ENCODE measurements around the gene PIPOX. TPM values are rescaled to one million over a fixed set of nuclear protein-coding genes. Genes with fewer than 3 reads are reported as not detected.
"Not testable (repeated sequence)": the region's sequence is repeated elsewhere in the genome, so short reads cannot be mapped to it uniquely, and the experiment has no call there.

The PIPOX gene
- polyA plus RNA-seq, 1 donor = 0.74 TPM

DNA sequence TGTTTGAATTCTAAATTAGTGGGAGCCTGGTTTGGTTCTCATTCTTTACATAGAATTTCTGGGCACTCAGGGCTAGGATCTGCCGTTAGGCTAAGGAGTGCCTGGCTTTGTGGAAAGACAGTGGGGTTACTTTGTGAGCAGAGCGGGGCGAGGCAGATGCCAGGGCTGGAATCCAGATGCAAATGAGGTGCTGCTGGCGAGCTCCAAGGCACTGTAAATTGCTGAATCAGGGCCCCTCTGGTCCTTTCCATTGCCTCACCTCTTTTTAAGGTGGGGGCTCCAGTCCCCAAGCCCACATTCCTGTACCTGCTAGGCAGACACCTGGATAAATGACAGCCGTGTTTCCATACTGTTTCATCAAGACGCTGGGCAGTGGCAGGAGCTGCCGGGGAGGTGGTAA, 33.8 kb downstream of the PIPOX start:
- DNase-seq = no peak

- no peak for DNase-seq
Measured at GRCh38 chr17:29077320-29077719, 34.4 kb downstream of the PIPOX start.

DNA sequence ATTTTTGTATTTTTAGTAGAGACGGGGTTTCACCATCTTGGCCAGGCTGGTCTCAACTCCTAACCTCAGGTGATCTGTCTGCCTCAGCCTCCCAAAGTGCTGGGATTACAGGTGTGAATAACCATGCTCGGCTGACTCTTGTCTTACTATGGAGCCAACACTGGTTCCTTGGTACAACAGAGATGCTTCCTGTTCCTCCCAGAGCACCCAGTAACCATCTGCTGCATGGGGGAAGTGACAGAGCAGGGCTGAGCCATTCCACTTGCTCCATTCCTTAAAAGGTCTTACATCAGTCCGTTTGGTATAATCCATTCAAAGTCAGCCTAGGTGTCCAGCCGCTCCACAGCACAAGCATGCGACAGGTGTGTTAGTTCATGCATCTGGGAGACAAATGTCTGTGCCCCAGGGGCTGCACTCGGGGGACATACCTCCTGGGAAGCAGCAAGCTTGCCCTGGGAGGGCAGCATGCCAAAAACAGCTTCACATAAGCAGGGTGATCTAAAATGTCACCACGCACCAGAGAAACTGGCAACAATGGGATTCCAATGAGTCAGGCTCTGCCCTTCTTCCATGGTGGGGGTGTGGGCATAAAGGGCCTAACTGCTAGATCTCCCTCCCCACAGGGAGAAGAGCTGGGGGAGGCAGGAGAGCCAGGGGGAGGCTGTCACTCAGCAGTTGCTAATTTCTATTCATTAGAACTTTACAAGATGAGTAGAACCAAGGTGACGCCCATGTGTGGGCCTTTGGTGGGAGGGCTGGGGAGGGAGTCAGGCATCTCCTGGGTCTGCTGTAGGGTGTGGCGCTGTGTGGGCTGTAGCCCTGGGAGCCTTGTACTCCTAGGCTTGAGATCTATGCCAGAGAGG, 35.5 kb downstream of the PIPOX start:
- DNase-seq = no peak

- DNase-seq = no peak
Measured at GRCh38 chr17:29079433-29079832, 36.5 kb downstream of the PIPOX start.

GRCh38 chr17:29079887-29080286, 36.9 kb downstream of the PIPOX start:
- DNase-seq = no peak

- no peak for DNase-seq
Measured at GRCh38 chr17:29080323-29080722, 37.4 kb downstream of the PIPOX start.

- DNase-seq = no peak
Measured at GRCh38 chr17:29080965-29081364, 38.0 kb downstream of the PIPOX start.

DNA sequence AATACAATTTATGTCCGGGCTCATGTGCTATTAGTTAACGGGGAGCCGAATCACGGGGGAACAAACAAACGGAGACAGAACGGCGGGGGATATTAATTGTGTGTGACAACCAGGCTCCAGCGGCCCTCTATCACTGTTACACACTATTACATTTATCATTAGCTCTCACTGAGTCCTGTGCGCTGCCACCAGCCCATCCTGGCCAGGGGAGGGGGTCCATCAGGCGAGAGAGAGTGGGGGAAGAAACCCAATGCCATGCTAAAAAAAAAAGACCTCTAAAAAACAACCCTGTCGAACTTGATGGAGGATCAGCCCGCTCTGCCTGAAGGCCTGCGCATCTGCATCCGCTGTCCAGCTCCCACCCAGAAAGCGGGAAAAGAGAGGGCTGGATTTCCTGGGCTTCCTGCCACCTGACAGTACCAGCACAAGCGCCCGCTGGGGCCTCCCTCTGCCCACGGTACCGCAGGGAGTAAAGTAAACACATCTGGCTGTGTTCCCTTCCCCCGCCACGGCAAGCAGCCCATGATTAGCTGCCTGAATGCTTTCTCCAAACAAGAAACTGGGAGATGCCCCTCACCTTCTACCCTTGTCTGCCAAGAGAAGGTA, 41.7 kb downstream of the PIPOX start:
- DNase-seq = no peak

DNA sequence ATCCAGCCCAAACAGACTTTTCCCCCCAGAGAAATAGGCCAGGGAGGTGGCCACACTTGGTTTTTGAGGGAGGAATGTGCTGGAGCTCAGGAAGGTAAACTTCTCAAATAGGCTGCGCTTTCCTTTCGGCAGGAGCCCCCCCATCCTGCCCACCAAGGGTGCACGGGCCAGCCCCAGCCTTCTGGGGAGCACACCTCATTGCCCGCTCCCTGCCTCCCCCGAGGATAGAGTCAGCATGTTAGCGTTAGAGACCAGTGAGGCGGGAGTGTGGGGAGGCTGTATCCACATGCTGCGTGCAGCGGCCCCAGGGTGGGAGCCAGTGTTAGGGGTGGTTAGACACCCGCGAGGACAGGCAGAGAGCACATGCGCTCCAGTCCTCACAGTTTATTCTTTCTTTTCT, 42.3 kb downstream of the PIPOX start:
- DNase-seq = no peak

DNA sequence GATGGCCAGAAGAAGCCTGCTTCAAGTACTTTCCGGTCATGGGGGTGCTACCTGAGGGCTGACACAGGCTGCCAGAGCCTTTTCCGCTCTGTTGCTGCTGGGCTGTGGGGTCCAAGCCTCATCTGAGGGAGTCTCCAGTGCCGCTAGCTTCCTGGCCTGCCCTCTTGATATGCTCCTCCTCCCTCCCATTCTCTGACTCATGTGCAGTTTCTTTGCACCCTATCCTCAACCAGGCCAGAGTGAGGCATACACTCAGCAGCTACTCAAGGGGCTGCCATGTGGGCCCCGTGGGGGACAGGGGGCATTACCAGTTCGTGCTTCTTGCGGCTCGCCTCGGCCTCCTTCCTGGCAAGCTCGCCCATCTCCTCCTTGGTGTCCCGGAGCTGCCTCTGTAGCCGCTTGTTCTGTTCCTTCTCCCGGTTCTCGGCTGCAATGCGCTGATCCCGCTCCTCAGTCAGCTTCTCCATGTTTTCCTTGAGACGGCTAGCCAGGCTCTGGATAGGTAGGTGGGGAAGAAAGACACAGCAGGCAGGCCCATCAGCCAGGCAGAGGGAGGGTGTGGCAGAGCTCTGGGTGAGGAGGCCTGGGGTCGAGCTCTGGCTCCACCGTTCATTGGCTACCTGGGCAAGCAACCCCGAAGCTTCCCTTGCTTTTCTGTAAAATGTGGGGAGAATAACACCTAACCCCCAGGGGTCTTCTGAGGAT, 43.8 kb downstream of the PIPOX start:
- DNase-seq = no peak

GRCh38 chr17:29088782-29089181, 45.8 kb downstream of the PIPOX start:
- DNase-seq = not testable (repeated sequence)

GRCh38 chr17:29089601-29090044, 46.7 kb downstream of the PIPOX start:
- peak; percentile 69 for DNase-seq

DNA sequence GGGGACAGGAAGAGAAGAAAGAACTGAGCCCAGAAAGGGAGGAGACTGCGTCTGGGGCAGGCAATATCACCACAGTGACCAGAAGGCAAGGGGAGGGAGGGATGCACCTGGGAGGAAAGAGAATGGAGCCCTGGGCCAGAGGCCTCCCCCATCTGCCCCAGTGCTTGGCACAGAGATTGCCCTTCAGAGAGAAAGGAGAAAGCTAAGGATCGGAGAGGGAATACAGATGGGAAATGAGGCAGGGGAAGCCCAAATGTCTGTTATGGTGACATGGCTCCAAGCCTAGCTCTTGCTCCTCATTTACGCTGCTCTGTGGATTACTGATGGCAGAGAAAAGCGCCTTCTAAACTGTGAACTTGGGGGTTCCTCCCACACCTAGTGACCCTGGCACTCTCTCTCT, 47.2 kb downstream of the PIPOX start:
- DNase-seq = no peak

DNA sequence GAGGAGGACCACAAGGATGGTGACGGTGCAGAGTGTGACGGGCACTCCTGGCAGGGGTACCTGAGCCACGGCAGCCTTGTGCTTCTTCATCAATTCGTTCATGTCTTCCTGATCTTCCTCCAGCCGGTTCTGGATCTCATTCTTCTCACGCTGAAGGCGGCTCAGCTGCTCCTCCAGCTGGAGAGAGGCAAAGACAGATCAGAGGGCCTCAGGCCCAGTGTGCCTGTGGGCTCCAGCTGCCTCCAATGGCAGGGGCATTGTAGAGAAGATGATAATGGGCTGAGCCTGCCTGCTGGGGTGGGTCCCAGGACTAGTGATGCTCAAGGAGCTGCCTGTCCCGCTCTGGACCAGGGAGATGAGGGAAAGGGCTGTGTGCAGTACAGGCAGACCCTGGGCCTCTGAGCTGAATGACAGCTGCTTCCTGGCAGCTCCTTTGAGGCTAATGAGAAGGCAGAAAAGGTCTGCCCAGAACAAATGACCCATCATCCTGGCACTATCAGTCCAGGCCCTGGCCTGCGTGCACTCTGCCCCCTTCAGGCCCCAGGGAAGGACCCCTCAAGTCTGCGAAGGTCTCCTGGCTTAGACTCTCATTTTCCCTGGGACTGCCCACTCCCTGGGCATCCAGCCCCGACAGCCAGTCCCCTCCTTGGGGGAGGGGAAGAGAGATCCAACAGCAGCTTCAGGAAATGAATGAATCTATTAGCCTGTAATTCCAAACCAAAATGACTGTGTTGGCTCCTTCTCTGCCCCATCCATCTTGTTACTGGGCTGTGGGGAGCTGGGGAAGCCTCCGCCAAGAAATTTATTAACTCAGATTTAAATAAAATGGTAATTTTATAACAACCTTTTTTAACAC, 48.0 kb downstream of the PIPOX start:
- DNase-seq = no peak

- no peak for DNase-seq
Measured at GRCh38 chr17:29091606-29092289, 48.8 kb downstream of the PIPOX start.

DNA sequence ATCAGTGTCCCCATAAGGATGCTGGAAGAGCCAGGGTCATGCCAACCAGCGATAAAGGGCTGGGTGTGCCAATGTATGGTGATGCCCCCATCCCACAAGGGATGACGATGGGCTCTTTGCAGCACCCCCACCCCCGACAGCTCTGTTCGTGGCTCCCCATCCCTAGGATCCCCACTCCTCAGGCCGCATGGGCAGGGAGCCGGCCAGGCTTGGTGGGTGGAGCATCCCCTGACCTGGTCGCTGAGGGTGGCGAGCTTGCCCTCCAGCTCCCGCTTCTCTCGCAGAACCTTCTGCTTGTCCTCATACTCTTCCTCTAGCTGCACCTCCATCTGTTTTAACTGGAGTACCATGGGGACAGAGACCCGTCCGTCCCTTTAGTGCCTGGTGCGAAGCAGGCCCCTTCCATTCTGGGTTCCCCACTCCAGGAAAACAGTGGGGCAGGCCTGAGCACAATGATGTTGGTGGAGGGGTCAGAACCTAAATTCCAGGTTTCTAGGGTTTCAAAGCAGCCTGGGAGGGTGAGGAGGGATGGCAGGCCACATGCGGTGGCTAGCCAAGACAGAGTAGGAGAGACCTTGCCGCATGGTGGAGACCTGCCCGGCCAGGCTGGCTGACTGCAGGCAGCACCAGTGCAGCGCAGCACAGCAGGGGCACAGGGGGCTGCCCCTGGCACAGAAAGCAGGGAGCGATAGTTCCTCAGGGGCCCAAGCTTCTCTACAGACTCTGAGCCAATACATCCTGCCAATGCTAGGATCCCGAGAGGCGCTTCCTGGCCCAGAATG, 50.3 kb downstream of the PIPOX start:
- no peak for DNase-seq

DNA sequence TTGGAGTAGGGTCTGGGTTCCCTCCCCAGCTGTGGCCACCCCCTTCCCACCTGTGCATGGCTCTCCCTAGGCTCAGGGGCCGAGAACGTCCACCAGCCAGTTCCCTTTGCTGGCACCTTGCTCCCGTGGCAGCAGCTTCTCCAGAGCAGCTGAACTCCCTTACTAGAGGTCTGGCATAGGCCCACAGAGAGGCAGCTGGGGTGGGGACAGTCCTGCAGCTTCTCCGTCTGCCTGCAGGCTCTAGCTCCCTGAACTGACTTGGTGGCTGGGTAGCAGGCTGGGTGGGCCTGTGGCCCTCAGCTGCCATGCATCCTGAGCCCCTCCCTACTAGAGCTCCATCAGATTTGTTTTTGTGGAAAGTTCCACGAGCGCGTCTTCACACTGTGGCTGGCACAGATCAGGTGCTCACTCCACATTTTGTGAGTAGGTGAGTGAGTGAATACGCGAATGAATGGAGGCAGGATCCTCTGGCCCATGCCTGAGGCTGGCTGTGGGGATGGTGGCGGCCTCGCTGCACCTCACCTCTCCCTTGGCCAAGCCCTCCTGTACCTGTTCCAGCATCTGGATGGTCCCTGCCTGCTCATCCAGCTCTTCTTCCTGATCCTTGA, 51.3 kb downstream of the PIPOX start:
- no peak for DNase-seq

DNA sequence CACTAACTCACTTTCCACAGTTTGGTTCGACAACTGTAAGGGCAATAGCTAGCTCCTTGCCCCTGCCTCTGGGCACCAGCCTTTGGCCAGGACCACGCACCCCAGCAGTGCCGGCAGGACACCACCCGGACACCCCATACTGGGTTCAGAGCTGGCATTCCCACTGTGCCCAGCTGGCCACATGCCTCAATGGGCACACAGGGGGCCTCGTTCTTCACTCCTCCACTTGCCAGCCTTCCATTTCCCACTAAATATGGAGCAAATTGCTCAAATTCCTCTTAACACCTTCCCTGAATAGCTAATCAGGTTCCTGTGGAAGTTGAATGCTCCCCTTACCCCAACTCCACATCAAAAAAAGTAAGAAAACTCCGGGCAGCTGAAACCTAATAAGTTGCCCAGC, 52.5 kb downstream of the PIPOX start:
- DNase-seq = no peak

DNA sequence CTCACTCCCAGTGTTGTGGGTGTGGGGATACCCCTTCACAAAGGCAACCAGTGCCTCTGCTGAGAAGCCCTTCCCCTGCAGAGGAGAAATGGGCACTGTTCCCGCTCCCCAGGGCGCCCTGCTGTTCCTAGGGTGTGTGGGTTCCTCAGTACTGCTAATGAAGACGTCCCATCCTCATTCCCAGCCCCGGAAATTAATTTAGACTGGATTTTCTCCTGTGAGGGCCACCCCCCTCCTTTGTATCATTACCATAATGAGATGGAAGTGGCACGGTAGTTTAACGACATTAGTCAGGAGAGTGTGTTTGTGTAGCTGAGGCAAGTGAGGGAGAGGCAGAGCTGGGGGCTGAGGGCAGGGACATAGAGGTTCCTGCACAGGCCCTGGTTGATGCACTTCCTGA, 53.2 kb downstream of the PIPOX start:
- DNase-seq = no peak

GRCh38 chr17:29099527-29099926, 56.6 kb downstream of the PIPOX start:
- DNase-seq = no peak

DNA sequence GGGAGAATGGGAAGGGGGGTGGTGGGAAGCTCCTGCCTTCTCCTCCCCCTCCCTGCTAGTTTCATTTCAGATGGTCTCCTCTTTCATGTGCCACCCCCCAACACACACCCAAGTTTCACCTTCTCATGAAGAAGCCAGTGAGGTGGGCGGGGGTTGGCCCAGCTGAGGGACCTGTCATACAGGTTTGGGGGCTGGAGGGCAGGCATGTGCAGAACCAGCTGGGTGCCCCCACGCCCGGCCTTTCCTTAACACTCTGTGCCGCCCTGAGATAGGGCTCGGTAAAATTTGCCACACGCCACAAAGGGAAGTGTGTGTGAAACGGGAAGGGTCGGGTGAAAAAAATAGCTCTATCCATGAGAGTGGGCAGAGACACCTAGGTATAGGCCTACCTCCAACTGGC, 57.4 kb downstream of the PIPOX start:
- no peak for DNase-seq
